H1 (cell line): ENCODE data around the gene ELFN1. TPM values are rescaled to one million over a fixed set of nuclear protein-coding genes. Genes with fewer than 3 reads are reported as not detected.

Experiments used
- FOSL1 ChIP-seq: IDR thresholded peaks from 2 replicates; pipeline ENCODE4 v1.6.1; 2011; ENCODE audit warnings: mild to moderate bottlenecking, low read depth, low read length, moderate library complexity; ENCODE audit not compliant: insufficient read depth
- polyA plus RNA-seq, 7 experiments: library from polyadenylated mRNA; depleted of rRNA in 3 of 7; stranded (reverse) in 5 of 7; unstranded in 2 of 7; fragments of >200 nt in 5 of 7; fragments of 200-250 nt in 2 of 7; gene quantifications; 1 replicate in 5 of 7; 2 replicates in 1 of 7; 4 replicates in 1 of 7; pipeline versions ENCODE4 v1.2.1 to v1.2.3, GENCODE V29; 2011 to 2013; ENCODE audit warnings: missing spikeins in 2 of 7, mixed read lengths in 2 of 7
- total RNA-seq: library from RNA; stranded (reverse); fragmentation: NEBNext Ultra II Directional; extraction: Animal tissue kit (Norgen Biotek cat#: 25700); gene quantifications from 2 replicates; pipeline ENCODE4 v1.2.1, GENCODE V29; 2021

ELFN1 gene
- total and polyA plus RNA-seq, 2 of the 8 experiments (the other 6 are each of a cell fraction or from before 2014, with no cell fraction given), result 2.0 to 4.5 TPM

GRCh38 chr7:1681581-1681980, 11.5 kb downstream of the ELFN1 start (continued):
- no peak for TF ChIP-seq FOSL1
